ENCODE results near the gene SAG.

SAG gene

DNA sequence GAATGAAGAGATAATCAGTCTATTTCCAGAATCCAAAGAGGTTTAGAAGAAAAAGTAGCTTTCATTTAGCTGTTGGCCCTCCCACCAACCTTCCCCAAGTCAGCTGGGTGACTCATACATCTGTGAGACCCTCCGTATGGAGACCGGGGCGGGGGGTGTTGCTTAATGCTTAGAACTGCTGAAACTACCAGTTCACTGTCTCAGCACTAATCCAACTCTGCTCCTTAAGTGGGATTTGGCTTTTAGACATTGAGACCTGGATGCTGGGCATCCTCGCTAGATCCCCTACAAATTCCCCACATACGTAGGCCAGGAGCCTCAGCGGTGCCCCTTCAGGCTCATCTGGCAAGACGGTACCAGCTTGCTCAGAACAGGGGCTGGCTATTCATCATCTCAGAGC is at the start of gene SAG:
Gene SAG, plus strand, starts transcription at position 252 of the 400 bp plus-strand sequence. CDS start 1,374 bp downstream, outside the sequence.
- no peak for DNase-seq

DNA sequence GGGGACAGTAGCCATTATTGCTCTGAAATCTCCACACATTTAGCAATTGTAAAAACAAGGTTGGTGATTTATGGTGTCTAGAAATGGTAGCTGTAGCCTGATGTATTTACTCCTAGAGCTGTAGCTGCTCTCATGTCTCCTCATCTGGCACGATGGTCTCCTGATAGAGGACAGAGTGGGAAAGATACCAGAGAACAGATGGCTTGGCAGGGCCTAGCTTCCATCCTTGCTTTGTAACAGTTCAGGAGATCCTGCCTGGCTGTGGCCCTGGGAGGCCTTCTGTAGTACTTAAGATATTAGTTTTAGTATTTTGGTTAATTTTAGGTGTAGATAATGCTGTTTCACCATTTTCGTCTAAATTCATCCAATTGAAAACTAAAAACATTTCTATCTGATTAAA is 49.4 kb upstream of the SAG start:
- no peak for DNase-seq

DNA sequence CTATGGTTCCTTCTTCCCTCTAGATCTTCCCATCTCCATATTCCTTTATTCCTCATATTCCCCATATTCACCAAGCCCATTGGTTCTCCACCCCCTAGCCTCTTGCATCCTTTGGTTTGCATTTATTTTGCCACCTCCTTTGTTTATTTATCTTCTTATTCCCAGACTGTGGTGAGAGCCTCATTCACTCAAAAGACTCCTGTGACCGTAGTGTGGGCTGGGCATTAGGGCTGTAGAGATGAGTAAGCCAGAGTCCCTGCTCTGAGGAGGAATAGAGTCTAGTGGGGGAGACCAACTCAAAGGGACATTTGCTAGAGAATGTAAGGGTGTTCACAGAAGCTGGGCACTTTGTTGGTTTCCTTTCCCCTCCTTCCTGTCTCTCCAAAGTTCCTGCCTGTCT is 47.9 kb upstream of the SAG start:
- no peak for DNase-seq

DNA sequence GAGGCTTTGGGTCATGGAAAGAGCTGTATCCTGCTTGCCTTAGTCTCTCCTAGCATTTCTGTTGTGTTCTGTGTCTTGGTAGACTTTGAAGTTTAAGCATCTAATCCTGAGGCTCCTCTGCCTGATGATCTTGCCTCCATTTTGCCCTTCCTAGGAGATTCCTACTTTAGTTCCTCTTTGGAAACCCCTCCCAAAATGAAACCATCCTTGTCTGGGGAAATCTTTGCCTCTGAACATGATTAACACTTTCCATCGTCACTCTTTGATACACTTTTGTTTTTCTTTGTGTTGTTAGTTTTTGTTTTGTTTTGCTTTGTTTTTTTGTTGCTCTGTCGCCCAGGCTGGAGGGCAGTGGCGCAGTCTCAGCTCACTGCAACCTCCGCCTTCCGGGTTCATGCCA is 47.0 kb upstream of the SAG start:
- no peak for DNase-seq

DNA sequence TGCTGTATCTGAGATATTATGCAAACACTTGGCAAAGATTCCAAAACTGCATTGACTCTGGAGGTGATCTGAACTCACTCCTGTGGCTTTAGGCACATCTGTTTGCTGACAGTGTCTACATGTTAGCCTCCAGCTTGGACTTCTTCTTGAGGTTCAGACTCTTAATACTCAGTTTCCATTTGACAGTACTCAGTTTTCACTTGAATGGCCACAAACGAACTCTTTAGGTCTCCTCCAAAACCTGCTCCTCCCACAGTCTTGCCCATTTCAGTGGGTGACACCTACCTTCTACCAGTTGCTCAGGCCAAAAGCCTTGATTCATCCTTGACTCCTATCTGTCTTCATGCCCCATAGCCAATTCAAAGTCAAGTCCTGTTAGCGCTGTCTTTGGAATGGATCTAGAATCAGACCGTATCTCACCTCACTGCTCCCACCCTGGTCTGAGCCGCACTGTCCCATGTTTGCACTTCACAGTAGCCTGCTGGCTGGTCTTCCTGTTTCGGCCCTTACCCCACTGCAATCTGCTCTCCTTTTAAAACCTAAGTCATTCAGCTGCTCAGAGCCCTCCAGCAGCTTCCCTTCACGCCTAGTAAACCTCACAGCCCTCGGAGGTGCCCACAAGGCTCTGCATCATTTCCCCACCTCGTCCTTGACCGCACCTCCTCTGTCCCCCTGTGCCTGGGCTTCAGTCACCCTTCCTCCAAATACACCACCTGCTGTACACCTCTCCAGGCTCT is 45.6 kb upstream of the SAG start:
- no peak for DNase-seq

DNA sequence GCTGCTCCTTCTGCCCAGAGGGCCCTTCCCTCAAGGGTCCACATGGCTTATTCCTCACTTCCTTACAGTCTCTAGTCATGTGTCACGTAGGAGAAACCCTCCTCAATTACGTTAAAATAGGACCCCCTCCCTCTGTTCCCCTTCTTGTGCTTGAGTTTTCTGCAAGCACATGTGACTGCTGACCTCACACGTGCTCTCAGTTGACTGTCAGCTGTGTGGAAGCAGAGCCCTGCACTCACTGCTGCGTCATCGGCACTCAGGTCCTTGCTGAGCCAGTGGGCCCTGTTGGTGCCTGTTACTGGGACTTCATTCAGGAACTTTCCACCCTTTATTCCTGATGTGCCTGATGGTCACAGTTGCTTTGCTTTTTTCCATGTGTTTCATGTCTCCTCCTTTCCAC is 45.1 kb upstream of the SAG start:
- DNase-seq, result no peak

DNA sequence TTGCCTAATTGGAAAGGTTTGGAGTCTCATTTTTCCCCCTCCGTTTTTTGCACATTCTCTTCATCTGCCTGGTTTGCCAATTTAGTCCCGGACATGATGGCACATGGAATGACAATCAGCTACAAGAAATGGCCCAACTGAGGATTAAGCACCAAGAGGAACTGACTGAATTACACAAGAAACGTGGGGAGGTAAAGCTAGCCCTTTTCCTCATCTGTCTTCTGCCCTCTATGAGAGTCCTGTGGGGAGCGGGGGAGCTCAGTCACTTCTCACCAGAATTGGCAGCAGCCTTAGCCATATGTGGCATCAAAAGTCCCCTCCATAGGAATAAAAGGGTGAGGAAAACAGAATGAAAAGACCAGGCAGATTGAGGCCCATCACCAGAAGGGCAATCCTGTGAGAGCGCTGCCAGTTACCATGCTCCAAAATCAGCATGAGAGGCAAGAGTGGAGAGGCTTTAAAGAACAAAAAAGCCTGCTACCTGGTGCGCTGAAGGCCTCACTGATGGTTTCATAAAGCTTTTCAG is 44.5 kb upstream of the SAG start:
- no peak for DNase-seq

DNA sequence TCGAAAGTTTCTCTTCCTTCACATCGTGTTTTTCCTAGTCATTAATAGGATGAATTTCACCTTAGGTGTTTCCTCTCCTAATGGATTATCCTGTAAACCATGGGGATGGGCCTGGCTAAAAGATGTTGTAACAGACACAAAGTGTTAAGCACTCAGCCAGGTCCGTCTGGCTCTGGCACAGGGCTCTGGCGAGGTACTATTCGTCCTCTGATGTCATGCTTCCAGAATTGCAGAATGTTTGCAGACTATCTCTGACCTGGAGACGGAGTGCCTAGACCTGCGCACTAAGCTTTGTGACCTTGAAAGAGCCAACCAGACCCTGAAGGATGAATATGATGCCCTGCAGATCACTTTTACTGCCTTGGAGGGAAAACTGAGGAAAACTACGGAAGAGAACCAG is 42.9 kb upstream of the SAG start:
- no peak for DNase-seq

DNA sequence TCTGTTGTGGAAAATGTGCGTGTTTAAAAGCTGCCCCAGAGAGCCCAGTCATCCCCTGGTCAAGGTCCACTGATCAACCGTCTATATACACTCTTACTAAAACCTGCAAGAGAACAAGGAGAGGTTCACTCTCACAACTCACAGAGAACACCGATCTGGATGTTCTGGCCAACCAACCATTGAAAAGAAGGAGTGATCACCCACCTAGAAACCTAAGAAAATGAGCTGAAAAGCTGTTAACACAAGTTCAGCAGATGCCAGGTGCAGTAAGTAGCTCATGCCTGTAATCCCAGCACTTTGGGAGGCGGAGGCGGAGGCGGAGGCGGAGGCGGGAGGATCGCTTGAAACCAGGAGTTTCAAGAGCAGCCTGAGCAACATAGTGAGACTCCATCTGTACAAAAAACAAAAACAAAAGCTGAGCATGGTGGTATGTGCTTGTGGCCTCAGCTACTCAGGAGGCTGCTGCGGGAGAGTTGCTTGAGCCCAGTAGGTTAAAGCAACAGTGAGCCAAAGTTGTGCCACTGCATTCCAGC is 41.7 kb upstream of the SAG start:
- DNase-seq, result no peak

DNA sequence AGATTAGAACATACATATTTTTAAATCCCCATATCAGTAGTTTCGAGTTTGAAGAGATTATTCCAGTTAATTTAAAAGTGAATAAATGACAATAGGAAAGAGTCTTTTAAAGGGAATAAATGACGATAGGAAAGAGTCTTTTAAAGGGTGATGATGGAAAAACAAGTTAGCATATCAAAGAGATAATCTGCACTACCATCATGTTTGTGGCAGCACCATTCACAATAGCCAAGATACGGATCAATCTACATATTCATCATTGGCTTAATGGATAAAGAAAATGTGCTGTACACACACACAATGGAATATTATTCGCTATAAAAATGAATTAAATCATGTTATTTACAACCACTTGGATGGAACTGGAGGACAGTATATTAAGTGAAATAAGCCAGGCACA is 41.1 kb upstream of the SAG start:
- DNase-seq, result no peak

DNA sequence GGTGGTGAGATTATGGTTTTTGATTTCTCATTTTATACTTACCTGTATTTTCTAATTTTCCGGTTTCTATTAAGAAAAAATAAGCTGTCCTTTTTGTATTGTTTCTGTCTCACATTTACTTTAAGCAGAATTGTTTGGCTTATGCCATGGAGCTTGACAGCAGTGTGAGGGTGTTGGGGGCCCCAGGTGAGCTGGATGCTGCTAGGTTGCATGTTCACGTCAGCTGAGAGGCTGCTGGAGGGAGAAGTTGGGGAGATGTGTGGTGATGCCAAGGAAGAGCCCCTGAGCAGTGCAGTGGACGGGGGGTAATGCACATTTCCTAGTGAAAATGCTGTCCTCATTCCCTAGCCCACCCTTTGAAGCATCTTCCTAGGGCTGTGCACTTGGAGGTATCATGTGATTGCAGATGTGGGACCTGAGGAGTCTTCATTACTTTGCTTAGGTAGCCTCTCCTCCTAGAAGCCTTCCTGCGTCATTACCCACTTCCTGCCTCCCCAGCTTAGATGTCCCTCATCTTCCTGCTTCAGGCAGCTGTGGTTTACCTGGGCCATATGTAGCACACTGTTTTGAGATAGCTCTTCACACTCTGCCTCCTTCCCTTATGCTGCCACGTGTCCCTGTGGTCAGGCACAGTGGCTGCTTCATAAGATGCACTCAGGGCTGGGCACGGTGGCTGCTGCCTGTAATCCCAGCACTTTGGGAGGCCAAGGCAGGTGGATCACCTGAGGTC is 39.9 kb upstream of the SAG start:
- no peak for DNase-seq

DNA sequence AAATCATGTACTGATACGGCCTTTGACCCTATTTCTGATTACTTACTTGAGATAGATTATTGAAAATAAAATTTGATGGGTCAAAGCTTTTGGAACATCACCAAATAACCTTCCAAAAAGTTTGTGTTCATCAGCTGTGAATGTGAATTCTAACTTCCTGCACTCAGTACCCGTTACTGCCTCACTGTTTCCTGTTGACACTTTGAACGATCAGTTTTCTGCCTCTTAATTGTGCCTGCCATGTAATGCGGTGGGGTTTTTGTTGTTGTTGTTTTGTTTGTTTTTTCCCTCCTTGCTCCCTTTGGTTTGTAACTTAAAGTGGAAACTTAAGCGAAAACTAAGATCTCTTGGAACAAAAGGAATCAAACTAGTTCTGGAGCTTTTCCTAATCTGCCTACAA is 37.2 kb upstream of the SAG start:
- no peak for DNase-seq

DNA sequence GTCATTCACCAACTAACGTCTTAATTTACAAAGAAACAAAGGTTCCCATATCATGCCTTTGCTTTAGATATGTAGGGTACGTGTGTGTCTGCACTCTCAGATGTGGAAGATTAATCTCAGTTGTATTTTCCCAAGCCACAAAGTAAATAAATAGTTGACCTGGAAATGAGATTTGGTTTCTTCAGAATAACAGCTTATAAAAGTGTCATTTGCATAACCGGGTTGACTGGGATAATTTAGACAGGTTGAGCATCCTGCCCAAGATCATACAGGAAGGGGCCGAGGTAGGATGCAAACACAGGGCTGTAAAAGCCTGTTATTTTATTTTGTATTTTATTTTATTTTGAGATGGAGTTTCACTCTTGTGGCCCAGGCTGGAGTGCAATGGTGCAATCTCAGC is 36.7 kb upstream of the SAG start:
- DNase-seq, result no peak

DNA sequence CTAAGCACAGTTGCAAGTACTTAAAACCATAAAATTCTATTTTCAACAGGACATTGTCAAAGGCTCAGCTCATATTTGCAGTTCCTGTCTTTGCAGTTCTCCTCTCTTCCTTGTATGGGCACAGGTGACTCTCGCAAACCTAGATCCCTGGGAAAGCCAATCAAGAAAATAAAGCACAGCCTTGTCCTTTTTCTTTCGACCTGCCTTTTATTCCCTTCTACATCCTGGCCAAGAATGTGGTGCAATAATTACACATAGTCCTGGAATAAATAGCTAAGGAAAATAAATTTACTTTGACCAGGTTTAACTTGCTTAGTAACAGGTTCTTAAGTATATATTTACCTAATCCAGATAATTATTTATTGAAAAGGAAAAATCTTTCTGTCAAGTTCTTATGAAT is 35.9 kb upstream of the SAG start:
- DNase-seq, result no peak

DNA sequence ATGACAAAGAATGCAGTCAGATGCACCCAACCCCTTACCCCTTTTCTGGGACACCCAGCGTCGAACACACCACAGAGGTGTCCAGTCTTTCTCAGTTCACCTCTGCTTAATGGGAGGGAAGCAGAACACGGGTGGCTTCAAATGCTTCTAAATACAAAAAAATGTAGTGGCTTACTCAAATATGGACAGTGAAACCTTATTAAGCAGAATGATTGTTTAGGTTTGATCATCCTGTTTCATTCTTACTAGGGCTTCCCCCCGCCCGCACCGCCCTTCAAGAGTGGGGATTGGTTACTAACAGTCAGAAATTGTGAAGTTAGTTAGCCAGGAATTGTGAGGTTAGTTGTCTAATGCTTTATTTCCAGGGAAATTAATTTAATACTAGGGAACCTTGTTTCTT is 34.5 kb upstream of the SAG start:
- DNase-seq, result no peak

DNA sequence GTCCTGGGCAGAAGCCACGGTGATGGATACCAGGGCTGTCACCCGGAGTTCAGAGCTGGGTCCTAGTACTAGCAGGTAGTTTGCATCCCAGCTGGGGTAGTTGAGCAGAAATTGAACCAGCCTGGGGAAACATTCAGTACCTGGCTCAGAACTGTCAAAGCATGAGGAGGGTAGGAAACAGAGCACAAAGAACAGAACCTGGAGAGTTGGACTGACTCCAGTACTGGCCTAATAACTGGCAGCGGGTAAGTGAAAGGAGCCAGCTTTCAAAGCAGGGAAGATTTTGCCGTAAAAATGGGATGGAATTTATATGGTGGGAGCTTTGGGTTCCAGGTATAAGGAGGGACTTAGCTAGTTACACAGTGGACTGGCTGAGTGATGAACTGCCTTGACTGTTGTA is 32.4 kb upstream of the SAG start:
- DNase-seq, result no peak

DNA sequence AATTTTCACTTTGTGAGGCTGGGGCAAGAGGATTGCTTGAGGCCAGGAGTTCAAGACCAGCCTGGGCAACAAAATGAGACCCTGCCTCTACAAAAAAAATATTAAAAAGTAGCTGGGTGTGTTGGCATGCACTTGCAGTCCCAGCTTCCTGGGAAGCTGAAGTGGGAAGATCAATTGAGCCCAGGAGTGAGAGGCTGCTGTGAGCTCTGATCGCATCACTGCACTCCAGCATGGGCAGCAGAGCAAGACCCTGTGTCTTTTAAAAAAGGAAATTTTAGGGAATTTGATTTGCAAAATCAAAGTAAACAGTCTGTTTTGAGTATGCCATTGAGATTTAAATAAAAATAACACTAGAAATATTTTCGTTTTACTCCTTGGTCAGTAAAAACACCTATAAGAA is 28.7 kb upstream of the SAG start:
- DNase-seq, result no peak

DNA sequence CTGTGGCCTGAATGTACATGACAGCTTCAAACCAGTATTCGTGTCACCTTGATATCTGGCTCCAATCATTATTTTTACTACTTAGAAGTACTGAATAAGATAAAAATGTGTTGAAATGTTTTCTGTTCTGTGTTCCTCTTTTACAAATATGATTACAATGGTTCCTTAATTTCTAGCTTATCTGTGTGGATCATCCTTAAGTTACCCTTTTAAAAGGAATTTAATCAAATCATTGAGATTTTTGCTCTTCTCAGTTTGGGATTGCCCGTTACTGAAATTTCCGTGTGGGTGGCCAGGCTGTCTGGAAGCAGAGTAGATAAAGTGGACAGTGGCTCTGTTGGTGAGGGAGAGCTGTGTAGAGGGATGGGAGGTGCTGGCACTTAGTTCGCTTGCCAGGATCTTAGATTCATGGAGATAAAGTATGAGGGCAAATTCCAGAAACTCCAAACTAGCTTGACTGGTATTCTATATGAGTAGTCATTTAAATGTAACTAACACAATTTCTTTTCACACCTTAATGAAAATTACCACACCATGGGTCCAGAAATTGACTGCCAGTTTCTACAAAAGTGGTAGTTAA is 27.4 kb upstream of the SAG start:
- no peak for DNase-seq

DNA sequence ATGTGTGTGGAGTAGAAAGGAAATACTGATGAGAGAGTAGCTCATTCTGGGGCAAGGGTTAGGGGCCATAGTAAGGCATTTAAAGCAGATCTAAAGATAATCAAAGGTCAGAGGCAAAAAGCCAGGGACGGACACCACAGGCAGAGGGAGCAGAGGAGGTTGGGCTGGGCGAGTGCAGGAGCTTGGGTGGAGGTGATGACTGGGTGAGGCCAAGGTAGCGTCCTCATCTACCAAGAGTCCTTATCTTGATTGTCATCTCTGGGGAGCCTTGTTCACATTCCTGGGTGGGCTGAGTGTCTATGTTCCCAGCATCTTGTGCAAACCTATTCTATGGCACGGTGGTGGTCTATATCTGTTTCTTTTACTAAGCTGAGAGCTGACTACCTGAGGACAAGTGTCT is 26.1 kb upstream of the SAG start:
- DNase-seq, result no peak

DNA sequence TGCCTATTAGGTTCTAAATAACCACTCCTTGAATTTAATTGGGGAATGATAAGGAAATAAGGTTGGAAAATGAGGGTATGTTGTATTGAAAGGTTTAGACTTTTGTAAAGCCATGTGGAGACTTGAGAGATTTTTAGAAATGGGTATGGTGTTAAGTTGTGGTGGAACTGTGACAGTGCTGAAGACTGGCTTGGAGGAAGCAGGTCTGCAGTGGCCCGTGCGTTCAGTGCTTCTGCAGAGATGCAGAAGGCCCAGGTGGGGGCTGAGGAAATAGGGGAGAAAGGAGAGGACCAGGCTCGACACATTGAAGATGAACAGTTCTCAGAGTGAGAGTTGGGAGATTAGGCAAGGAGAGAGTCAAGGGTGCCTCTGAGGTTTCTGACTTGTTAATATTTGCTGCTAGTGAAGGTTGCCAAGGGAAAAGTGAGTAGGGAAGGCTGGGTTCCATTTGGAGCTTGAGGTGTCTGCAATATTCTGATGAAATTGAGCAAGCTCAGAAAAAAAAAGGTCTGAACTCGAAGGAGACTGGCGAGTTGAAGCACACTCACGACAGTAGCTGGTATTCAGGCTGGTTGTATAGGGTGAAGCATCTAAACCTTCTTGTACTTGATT is 25.5 kb upstream of the SAG start:
- DNase-seq, result no peak

DNA sequence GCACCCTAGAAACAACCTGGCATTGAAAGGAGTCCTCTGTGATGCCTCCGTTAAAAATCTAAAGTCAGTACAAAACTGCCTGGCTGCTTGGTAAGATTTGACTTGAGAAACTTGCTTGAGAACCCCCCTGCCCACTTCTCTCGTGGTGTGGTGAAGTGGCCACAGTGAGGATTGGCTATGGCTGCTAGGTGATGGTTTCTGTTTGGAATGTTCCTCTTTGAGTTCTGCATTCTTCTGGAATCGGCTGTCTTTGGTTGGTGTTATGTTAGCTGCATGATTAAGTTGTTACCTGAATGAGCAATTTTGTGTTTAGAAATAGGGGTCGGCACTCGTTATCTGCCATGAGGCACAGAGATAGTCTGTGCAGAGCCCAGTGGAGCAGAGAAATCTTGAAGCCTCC is 21.7 kb upstream of the SAG start:
- no peak for DNase-seq

DNA sequence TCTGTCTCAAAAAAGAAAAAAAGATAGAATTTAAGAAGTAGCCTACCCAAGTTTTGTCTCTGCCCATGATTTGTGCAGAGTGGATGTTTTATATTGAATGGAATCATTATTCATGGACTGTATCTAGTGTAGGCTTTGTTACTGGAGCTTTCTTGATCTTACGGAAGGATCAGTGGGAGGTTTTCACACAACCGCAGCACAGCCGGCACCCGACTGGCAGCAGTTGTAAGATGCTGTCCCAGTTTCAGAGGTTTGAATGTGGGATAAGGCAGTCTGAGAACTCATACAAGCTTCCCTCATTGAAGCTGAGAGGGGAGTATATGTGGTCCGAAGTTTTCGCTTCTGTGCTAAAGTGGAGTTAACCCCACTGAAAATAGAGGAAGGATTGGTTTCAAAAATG is 19.7 kb upstream of the SAG start:
- no peak for DNase-seq

DNA sequence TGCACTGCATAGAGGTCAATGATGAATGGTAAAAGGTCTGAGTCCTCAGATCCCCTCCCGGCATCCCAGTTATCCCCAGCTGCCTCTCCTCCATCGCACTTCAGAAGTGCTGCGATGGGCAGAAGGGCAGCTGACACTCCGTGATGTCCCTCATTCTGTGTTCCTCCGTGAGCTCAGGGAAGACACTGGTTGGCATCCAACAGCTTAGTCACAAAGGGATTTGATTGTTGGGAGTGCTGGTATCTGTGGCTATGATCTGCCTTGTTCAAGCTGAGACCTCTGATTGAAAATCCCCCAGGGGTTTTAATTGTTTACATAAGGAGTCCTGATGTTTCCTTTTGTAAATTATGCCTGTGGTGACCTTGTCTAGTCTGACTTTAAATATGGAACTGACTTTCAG is 19.0 kb upstream of the SAG start:
- no peak for DNase-seq

DNA sequence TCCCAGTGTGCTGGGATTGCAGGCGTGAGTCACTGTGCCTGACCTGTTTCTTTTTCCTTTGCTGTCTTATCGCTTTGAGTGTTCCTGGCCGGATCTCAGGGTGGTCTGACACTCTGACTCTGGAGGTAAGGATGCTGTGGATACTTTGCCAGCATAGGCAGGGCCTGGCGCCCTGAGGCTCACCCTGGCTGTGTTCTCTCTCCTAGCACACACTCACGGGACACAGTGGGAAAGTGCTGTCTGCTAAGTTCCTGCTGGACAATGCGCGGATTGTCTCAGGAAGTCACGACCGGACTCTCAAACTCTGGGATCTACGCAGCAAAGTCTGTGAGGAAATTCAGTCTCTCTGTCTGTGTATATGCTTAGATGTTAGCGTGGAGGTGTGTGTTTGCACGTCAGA is 18.0 kb upstream of the SAG start:
- DNase-seq, result no peak

Measured in OCI-M1 (cell line).